GM23338 (cell line): ENCODE measurements around the gene OPN3.

Experiments used
- CREB1 ChIP-seq: fragments of 250-450 bp; sonication (Bioruptor Pico); IDR thresholded peaks from 2 replicates; pipeline ENCODE4 v1.5.0; 2020; ENCODE audit warnings: low read depth, mild to moderate bottlenecking, moderate library complexity
- EZH2 ChIP-seq: fragments of 200-600 bp; sonication (generic); IDR thresholded peaks from one replicate; pipeline ENCODE4 v1.8.0; 2017; ENCODE audit warnings: antibody characterized with exemption, mild to moderate bottlenecking, low read depth; ENCODE audit not compliant: unreplicated experiment
- EZH2phosphoT487 ChIP-seq: fragments of 200-600 bp; sonication (generic); IDR thresholded peaks from one replicate; pipeline ENCODE4 v1.8.1; 2018; ENCODE audit warnings: antibody characterized with exemption; ENCODE audit not compliant: unreplicated experiment
- POLR2AphosphoS5 ChIP-seq: IDR thresholded peaks from 2 replicates; pipeline ENCODE4 v1.6.1; 2016; ENCODE audit warnings: antibody characterized with exemption, low read depth
- REST ChIP-seq: IDR thresholded peaks from one replicate; pipeline ENCODE4 v1.6.1; 2018; ENCODE audit warnings: antibody characterized with exemption; ENCODE audit not compliant: unreplicated experiment
- ZNF331 ChIP-seq: fragments of 250-450 bp; sonication (Bioruptor Pico); IDR thresholded peaks from 2 replicates; pipeline ENCODE4 v1.5.0; 2020; ENCODE audit warnings: low read depth, mild to moderate bottlenecking, moderate library complexity
- TF ChIP-seq, protein P1 (sequence below), 2 experiments: fragments of 200-600 bp in 1 of 2; sonication (generic) in 1 of 2; conservative IDR thresholded peaks; 2 replicates each; pipeline versions ENCODE4 v1.5.1 to v1.6.1; 2016 to 2017; ENCODE audit warnings: antibody characterized with exemption in 2 of 2, low read depth in 2 of 2, mild to moderate bottlenecking in 2 of 2, moderate library complexity in 1 of 2
- TF ChIP-seq, protein P2 (sequence below): fragments of 250-450 bp; sonication (Bioruptor Pico); IDR thresholded peaks from 2 replicates; pipeline ENCODE4 v1.5.0; 2020; ENCODE audit warnings: mild to moderate bottlenecking, moderate library complexity
- TF ChIP-seq, protein P3 (sequence below): IDR thresholded peaks from 2 replicates; pipeline ENCODE4 v1.6.1; 2016; ENCODE audit warnings: antibody characterized with exemption

- TF ChIP-seq POLR2AphosphoS5 (no peak), EZH2phosphoT487 (no peak), CREB1 (CRISPR knock-in tag) (no peak), REST (no peak), EZH2 (no peak), ZNF331 (CRISPR knock-in tag) (no peak)
- TF ChIP-seq, protein P1, sequence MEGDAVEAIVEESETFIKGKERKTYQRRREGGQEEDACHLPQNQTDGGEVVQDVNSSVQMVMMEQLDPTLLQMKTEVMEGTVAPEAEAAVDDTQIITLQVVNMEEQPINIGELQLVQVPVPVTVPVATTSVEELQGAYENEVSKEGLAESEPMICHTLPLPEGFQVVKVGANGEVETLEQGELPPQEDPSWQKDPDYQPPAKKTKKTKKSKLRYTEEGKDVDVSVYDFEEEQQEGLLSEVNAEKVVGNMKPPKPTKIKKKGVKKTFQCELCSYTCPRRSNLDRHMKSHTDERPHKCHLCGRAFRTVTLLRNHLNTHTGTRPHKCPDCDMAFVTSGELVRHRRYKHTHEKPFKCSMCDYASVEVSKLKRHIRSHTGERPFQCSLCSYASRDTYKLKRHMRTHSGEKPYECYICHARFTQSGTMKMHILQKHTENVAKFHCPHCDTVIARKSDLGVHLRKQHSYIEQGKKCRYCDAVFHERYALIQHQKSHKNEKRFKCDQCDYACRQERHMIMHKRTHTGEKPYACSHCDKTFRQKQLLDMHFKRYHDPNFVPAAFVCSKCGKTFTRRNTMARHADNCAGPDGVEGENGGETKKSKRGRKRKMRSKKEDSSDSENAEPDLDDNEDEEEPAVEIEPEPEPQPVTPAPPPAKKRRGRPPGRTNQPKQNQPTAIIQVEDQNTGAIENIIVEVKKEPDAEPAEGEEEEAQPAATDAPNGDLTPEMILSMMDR (conservative IDR thresholded peaks at IDR 0.05; ENCODE audit: low read depth in 2 of 2) = no peak
- TF ChIP-seq, protein P2, sequence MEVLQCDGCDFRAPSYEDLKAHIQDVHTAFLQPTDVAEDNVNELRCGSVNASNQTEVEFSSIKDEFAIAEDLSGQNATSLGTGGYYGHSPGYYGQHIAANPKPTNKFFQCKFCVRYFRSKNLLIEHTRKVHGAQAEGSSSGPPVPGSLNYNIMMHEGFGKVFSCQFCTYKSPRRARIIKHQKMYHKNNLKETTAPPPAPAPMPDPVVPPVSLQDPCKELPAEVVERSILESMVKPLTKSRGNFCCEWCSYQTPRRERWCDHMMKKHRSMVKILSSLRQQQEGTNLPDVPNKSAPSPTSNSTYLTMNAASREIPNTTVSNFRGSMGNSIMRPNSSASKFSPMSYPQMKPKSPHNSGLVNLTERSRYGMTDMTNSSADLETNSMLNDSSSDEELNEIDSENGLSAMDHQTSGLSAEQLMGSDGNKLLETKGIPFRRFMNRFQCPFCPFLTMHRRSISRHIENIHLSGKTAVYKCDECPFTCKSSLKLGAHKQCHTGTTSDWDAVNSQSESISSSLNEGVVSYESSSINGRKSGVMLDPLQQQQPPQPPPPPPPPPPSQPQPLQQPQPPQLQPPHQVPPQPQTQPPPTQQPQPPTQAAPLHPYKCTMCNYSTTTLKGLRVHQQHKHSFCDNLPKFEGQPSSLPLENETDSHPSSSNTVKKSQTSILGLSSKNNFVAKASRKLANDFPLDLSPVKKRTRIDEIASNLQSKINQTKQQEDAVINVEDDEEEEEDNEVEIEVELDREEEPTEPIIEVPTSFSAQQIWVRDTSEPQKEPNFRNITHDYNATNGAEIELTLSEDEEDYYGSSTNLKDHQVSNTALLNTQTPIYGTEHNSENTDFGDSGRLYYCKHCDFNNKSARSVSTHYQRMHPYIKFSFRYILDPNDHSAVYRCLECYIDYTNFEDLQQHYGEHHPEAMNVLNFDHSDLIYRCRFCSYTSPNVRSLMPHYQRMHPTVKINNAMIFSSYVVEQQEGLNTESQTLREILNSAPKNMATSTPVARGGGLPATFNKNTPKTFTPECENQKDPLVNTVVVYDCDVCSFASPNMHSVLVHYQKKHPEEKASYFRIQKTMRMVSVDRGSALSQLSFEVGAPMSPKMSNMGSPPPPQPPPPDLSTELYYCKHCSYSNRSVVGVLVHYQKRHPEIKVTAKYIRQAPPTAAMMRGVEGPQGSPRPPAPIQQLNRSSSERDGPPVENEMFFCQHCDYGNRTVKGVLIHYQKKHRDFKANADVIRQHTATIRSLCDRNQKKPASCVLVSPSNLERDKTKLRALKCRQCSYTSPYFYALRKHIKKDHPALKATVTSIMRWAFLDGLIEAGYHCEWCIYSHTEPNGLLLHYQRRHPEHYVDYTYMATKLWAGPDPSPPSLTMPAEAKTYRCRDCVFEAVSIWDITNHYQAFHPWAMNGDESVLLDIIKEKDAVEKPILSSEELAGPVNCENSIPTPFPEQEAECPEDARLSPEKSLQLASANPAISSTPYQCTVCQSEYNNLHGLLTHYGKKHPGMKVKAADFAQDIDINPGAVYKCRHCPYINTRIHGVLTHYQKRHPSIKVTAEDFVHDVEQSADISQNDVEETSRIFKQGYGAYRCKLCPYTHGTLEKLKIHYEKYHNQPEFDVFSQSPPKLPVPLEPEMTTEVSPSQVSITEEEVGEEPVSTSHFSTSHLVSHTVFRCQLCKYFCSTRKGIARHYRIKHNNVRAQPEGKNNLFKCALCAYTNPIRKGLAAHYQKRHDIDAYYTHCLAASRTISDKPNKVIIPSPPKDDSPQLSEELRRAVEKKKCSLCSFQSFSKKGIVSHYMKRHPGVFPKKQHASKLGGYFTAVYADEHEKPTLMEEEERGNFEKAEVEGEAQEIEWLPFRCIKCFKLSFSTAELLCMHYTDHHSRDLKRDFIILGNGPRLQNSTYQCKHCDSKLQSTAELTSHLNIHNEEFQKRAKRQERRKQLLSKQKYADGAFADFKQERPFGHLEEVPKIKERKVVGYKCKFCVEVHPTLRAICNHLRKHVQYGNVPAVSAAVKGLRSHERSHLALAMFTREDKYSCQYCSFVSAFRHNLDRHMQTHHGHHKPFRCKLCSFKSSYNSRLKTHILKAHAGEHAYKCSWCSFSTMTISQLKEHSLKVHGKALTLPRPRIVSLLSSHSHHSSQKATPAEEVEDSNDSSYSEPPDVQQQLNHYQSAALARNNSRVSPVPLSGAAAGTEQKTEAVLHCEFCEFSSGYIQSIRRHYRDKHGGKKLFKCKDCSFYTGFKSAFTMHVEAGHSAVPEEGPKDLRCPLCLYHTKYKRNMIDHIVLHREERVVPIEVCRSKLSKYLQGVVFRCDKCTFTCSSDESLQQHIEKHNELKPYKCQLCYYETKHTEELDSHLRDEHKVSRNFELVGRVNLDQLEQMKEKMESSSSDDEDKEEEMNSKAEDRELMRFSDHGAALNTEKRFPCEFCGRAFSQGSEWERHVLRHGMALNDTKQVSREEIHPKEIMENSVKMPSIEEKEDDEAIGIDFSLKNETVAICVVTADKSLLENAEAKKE (CRISPR knock-in tag) = no peak
- TF ChIP-seq, protein P3, sequence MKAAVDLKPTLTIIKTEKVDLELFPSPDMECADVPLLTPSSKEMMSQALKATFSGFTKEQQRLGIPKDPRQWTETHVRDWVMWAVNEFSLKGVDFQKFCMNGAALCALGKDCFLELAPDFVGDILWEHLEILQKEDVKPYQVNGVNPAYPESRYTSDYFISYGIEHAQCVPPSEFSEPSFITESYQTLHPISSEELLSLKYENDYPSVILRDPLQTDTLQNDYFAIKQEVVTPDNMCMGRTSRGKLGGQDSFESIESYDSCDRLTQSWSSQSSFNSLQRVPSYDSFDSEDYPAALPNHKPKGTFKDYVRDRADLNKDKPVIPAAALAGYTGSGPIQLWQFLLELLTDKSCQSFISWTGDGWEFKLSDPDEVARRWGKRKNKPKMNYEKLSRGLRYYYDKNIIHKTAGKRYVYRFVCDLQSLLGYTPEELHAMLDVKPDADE = no peak
Measured at GRCh38 chr1:241591736-241592135, 48.4 kb downstream of the OPN3 start.
